GM21825 (cell line): ENCODE results near the gene YTHDC2.

Experiments
- ATAC-seq: cut with Tn5 transposase; IDR thresholded peaks from one replicate; pipeline ENCODE4 v1.9.1; 2021; ENCODE audit warnings: mild to moderate bottlenecking, moderate library complexity; ENCODE audit not compliant: unreplicated experiment

The YTHDC2 gene

DNA sequence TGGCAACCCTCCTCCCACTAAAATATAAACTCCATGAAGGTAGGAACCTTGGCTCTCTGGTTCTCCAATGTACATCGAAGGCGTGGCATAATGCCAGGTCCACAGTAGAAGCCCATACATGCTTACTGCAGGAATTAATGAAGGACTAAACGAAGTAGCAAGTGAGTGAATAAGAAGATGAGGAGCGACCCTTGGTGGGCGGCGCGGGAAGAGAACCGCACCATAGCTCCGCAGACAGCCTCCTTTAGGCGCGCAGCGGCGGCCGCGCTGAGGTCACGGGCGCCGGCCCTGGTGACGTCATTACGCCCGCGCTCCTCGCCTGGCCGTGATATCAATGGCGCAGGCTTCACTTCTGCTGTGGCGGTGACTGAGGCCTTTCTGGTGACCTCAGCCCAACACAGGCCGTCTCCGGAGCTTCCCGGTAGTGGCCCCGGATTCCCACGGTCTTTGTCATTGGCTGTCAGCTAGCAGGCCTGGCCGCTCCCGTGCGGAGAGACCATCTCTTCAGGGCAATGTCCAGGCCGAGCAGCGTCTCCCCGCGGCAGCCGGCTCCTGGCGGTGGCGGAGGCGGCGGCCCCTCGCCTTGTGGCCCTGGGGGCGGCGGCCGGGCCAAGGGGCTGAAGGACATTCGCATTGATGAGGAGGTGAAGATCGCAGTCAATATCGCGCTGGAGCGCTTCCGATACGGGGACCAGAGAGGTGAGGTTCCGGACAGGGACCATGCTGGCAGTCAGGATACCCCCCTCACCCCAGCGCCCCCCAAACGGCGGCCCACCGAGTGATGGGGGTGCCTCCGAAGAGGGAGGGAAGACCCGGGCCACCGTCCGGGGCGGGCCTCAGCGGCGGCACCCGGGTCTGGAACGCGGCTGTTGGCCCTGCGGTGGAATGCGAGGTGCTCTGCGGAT is at the start of gene YTHDC2:
YTHDC2 (plus strand) TSS at position 311 of the 905 bp plus-strand sequence; CDS start at position 513, 202 bp downstream.
- ATAC-seq = peak; percentile 99

DNA sequence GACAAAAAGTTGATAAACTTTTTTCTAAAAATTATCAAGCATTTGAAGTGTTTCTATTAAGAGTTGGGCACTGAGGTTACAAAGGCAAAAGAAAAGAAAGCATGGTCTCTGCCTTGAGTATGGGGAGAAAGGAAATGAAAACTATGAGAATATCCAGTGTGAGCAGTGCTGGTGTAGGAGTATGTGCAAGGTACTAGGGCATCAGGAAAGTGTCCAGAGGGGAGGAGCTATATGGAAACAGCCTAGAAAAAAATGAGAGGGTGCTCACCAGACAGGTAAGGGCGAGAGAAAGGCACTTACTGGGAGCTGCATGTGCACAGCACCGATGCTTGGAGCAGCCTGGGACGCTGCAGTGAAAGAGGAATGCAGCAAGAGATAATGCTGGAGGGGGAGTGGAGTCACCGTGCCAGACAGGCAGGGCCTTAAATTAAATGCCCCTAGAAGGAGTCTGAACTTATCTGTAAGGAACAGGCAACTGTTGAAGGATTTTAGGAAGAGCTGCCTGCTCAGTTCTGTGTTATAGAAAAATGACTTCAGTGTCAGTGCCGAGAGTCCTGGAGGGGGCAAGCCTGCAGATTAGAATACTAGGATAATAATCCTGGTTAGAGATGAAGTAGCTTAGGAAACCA is 39.3 kb upstream of the YTHDC2 start:
- no peak for ATAC-seq

DNA sequence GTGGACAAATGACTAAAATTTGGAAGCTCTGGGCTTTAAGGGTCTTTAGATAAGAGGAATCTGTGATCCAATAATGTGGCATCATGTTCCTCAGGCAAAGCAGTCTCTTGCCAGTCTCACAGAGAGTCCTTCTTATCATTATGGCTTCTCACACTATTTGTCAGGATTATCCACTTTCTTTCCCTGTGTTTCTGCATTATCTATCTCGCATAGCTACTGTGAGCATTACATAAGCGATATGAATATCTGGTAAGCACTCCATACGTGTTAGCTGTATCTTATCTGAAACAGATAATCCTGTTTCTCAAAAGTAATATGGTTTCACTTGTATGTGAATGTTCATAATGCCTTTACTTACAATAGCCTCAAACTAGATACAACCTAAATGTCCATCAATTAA is 34.8 kb upstream of the YTHDC2 start:
- ATAC-seq = no peak

DNA sequence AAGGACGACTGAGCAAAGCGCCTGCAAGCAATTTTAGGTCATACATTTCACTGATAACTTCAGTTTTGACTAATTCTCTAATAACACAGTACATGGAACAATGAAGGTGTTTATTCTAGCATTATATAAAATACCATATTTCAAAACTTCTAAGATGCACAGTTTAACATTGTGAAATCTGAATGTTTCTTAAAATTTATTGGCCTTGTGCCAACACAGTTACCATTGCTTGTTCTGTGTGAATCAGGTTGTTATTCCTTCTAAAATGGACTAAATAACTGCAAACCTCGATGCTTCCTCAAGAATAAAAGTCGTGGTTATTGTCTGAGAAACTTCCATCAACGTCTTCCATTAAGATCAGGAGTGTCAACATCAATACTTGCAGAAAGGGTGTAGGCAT is 33.3 kb upstream of the YTHDC2 start:
- no peak for ATAC-seq

DNA sequence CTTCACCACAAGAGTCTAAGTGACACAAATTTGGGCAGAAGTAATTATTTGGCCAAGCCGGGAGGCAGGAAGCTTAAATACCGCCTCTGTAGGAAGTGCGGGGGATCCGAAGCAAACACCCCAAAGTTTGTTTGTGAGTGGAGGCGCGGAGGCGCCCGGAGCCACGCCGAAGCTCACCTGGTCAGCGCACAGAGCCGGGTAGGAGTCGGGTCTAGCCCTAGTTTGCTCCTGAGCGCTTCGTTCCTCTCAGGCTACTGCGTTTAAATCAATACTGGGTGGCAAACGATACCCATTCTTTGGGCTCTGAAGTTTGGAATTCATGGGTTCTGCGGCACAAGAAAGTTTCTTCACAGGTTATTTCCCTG is 26.1 kb upstream of the YTHDC2 start:
- ATAC-seq = no peak

DNA sequence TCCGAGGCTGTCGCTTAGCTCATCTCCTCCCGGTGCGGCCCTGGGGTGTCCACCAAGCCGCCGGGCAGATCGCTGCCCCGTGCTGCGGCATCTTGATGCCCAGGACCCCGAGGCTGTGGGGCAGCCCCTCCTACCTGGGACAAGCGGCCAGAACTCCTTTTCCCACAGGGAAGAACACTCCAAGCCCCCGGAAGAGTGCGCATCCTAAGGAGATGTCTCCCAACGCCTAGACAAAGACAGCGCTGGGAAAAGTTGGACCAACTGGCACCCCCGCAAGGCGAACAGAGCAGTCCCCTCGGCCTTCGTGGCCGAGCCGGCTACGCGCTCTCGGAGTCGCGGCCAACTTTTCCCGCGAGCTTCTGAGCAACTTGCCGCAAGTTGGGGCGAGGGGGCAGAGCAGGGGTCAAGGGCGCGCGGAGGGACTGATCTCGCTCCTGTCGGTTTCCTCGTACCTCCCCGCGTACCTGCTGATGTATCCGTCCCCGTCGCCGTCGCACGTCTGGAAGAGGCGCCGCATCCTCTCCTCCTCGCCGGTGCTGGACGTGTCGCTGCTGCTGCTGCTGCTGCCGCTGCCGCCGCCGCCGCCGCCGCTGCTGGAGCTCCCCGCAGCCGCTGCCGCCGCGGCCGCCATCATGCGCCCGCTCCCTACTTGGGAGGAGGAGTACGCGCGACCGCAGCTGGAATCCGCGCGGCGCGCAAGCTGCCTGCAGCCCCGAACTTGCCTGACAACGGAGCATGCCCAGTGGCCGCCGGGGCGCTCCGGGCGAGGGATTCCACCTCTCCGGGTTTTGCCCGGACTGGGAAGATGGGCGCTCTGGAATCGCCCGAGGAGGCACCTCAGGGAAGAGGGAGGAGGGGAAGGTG is 25.5 kb upstream of the YTHDC2 start, which contains the start of gene MCC:
MCC (minus strand) TSS at position 673 of the 864 bp plus-strand sequence.
- no peak for ATAC-seq

DNA sequence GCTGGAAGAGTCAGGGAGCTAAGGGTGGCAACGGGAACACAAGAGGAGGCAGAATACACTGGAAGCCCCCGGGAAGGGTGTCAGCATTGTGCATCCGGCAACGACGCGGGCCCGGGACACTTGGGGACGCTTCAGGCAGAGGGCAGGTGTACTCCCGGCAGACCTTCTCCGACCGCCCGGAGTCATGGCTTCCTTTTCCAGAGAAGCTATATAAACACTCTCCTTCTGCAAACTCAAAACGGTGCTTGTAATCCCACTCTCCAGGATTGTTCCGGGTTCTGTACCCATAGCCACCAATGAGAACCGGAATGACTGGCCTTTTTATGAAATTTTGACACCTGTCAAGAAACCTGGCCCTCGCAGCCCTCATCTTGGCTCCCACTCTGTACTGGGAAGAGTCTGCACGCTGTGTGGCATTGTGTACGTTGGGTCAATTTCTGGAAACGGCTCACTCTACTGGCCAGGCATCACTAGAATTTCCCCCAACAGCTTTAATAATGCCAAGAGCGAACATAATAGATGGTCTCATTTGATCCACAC is 24.8 kb upstream of the YTHDC2 start:
- no peak for ATAC-seq

DNA sequence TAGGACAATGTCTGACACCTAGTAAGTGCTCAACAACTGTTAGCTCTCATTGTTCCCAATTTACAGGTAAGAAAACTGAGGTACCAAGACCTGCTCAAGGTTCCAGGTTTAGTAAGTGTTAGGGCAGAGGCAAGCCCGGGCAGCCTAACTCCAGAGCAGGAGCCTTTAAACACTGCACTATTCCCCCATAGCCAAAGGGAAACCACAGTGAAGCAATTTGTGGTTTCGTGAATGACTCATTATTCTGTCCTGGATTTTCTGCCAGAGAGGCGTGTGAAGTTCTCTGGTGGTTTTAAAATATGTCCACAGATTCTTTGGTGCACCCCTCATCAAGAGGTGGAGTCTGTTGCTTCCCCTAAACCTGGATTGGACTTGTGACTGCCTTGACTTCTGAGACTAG is 24.2 kb upstream of the YTHDC2 start:
- ATAC-seq = no peak

DNA sequence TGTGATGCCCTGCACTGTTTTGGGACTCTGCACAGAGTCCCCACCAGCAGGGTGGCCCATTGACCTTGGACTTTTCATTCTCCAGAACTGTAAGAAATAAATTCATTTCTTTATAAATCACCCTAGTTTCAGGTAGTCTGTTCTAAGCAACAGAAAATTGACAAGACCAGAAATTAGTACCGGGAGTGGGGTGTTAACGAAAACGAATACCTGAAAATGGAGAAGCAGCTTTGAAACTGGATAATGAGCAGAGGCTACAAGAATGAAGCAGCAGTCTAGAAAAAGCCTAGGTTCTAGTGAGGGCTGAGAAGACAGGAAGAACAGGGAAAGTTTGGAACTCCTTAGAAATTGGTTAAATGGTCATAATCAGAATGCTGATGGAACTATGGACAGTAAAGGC is 23.2 kb upstream of the YTHDC2 start:
- ATAC-seq = no peak

DNA sequence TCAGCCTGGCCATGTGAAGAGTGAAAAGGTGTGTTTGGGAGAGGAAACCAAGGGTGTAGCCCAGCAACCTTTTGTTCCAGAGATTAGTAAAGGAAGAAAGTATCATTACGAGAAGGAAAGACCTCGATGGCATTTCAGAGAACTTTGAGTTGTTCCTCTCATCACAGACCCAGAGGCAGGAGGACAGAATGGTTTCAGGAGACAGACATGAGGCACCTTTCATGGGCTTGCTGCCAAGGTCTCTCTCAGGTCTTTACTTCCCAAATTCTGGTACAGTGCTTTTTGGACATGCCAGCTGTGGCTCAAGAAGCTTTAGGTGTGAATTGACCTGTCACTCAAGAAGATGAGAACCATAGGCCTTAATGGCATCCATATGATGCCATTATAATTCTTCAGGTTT is 22.5 kb upstream of the YTHDC2 start:
- no peak for ATAC-seq

DNA sequence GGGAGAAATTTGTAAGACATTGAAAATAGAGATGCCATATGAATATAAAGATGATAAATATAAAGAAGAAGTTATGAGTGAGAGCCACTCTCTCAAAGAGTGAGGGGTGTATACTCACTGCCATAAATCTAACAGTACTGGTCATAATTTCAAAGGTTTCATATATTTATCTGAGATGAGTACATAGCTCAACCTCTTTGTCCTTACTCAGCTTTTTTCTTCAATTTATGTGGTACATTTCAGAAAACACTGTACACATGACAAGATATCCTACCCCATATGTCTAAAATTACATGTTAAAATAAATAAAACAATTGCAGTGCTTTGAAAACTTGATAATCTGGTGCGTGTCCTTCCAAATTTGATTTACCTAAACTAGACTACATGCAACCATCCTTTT is 20.0 kb upstream of the YTHDC2 start:
- no peak for ATAC-seq

DNA sequence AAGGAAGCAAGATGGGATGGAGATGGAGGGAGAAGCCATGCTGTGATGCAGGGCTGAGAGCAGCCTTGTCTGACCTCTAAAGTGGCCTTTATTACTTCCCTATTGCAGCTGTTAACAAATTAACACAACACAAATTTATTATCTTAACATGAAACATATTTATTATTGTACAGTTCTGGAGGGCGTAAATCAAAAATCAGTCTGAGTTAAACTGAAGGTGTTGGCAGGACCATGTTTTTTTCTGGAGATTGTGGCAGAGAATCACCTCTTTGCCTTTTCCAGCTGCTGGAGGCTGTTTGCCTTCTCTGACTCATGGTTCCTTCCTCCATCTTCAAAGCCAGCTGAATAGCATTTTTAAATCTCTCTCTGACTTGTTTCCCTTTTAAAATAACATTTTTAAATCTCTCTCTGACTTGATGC is 18.1 kb upstream of the YTHDC2 start:
- ATAC-seq = no peak

DNA sequence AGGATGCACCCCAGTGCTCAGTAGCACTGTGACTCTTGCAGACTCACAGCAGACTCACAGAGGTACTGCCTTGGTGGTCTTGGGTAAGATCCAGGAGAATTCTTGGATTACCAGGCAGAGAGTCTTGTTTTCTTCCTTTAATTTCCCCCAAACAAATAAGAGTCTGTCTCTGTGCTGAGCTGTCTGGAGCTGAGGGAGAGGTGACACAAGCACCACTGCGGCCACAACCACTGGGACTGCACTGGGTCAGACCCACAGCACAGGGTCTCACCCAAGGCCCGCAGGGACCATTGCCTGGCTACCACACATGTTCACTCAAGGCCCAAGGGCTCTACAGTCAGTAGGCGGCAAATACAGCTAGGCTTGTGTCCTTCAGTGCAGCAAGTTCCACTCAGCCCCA is 11.4 kb upstream of the YTHDC2 start:
- no peak for ATAC-seq

DNA sequence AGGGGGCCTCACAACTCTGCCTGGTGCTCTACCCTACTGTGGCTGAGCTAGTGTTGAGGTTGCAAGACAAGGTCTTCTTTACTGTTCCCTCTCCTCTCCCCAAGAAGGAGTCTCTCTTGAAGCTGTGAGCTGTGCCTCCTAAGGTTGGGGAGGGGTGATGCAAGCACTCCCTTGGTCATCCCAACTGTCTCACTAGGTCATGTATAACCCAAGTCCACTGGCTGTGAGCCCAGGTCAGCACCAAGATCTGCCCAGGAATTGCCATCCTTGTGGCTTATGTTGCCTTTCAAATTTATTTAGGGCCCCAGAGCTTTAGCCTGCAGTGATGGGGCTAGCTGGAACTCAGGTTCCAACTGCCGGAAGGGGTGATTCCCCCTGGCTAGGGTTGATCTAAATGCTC is 10.3 kb upstream of the YTHDC2 start:
- ATAC-seq = no peak

DNA sequence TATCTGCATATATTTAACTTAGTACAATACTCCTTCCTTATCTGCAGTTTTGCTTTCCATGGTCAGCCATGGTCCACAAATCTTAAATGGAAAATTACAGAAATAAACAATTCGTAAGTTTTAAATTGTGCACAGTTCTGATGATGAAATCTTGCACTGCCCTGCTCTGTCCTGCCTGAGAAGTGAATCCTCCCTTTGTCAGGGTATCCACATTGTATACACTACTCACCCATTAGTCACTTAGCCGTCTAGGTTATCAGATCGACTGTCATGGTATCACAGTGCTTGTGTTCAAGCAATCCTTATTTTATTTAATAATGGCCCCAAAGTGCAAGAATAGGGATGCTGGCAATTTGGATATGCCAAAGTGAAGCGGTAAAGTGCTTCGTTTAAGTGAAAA is 8.3 kb upstream of the YTHDC2 start:
- no peak for ATAC-seq

DNA sequence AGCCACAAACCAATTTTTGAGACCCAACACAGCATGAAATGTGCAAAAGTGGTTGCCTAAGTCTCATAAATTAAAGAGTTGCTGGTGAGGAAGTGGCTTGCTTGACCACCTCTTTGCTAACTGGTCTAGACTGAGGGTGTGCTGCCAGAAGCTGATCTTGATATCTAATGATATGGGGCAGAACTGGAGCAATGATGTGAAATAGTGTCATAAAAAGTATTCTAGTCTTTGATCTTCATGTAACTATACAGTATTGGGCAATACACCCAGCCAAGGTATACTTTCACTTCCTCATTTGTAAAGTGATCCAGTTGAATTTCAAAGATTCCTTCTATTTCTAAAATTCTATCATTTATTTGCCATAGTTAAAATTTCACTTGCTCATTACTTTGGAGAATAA is 5.9 kb upstream of the YTHDC2 start:
- ATAC-seq = no peak

DNA sequence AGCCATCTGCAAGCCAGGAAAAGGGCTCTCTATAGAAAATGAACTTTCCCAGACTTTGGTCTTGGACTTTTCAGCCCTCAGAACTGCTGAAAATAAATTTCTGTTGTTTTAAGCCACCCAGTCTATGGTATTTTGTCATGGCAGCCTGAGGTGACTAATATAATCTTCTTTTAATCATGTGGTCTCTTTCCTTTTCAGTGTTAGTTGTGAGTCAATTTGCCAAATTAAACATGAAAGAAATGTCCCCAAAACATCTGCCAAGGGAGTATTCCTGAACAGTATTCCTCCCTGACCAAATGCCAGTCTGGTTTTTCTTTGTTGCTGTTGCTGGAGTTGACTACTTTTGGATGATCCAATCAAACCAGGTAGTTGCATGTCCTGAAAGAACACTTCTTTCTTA is 4.7 kb upstream of the YTHDC2 start:
- ATAC-seq = no peak

DNA sequence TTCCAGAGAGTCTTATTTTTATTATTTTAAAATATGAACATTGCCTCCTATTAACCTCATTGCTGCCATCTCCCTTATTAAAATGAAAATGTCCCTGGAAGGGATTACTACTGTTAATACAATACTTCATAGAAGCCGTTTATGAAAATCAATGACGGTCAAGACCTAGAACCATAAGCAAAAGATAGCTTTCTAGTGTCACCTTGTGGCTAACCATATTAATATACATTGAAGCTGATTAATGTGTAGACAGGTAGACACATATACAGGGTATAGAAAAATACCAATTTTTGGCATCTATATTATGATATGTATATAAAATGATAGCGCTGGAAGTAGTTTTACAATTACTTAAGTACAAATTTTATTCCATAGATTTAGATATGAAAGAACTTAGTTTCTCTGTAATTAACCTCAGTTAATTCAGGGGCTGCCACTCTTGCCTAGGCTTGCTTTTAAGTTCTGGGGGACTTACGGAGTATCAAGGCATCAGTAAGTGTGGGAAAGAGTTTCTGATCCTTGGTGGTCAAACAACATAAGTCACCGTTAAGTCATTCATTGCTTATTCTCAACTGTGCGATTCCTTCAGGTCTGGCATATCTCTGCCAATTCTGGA is 2.5 kb upstream of the YTHDC2 start:
- ATAC-seq = no peak

DNA sequence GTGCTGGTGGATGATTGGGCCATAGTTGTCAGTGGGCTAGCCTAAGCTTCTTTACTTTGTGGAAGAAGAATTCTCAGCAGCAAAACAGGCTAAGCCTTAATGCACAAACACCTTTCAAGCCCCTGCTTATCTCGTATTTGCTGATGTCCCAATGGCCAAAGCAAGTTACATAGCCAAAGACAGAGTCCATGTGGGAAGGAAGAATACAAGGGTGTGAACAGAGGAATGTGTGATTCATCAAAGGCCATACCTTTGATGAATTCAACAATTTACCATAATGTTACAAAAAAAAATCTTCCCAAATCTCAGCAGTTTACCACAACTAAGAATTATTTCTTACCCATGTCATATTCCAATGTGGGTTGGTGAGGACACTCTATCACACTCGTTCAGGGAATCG is 1.2 kb upstream of the YTHDC2 start:
- ATAC-seq = no peak

DNA sequence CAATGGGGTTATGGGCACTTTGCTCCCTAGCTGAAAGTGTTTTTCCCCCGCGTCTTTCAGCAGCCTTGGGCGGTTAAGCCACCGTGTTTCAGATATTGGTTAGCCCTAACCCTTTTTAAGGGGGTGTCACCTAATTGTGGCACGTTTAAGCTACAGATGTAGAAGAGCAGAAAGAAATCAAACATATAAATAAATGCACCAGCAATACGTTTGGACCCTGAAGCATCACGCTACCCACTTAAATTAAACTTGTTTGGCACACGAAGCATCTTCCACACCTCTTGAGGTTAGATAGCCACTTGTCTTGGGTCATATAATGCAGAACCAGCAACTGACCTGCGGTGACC is 768 bp downstream of the YTHDC2 start:
- no peak for ATAC-seq

DNA sequence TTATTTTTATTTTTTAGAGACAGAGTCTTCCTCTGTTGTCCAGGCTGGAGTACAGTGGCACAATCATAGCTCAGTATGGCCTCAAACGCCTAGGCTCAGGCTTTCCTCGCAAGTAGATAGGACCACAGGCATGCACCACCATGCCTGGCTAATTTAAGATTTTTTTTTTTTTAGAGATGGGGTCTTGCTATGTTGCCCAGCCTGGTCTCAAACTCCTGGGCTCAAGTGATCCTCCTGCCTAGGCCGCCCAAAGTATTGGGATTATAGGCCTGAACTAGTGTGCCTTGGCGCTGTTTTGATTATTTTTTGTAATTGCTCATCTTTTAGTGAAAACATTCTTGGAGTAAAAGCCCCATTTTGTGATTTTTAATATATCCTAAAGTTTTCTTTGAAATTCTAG is 5.4 kb downstream of the YTHDC2 start:
- no peak for ATAC-seq
